Suprapubic skin (tissue), 4 donors: ENCODE measurements around the gene SMIM24. TPM values are rescaled to one million over a fixed set of nuclear protein-coding genes. Genes with fewer than 3 reads are reported as not detected.

Experiments used
- DNase-seq, 2 donors: peaks; one replicate each; pipeline ENCODE4 v3.0.0-alpha.2; 2019; ENCODE audit warnings: low spot score in 2 of 2
- H3K27ac ChIP-seq: fragments of 200-600 bp; sonication (generic); one replicate; pipeline ENCODE4 v1.5.1; 2019
- H3K27me3 ChIP-seq: fragments of 200-600 bp; sonication (generic); one replicate; pipeline ENCODE4 v1.5.1; 2019
- H3K36me3 ChIP-seq: fragments of 200-600 bp; sonication (generic); one replicate; pipeline ENCODE4 v1.5.1; 2019
- H3K4me1 ChIP-seq: fragments of 200-600 bp; sonication (generic); one replicate; pipeline ENCODE4 v1.5.1; 2019
- H3K4me3 ChIP-seq: fragments of 200-600 bp; sonication (generic); one replicate; pipeline ENCODE4 v1.5.1; 2019; ENCODE audit warnings: mild to moderate bottlenecking
- H3K9me3 ChIP-seq: fragments of 200-600 bp; sonication (generic); one replicate; pipeline ENCODE4 v1.5.1; 2019
- CTCF ChIP-seq, 2 donors: fragments of 200-600 bp in 1 of 2; fragments of 450-650 bp in 1 of 2; sonication (generic) in 1 of 2; IDR thresholded peaks; one replicate each; pipeline ENCODE4 v1.5.1; 2016 to 2019; ENCODE audit warnings: antibody characterized with exemption in 2 of 2, mild to moderate bottlenecking in 1 of 2, moderate library complexity in 1 of 2
- EP300 ChIP-seq: sonication (generic); formaldehyde crosslinking; IDR thresholded peaks from one replicate; pipeline ENCODE4 v1.6.1; 2017; ENCODE audit warnings: antibody characterized with exemption
- POLR2A ChIP-seq, 2 donors: fragments of 450-650 bp; IDR thresholded peaks; one replicate each; pipeline ENCODE4 v1.6.1; 2017; ENCODE audit warnings: antibody characterized with exemption in 2 of 2, mild to moderate bottlenecking in 2 of 2, moderate library complexity in 2 of 2
- POLR2AphosphoS5 ChIP-seq, 3 donors: sonication (generic); formaldehyde crosslinking; IDR thresholded peaks; one replicate each; pipeline ENCODE4 v1.6.1; 2017; ENCODE audit warnings: antibody characterized with exemption in 3 of 3
- WGBS: methylation state at CpG from one replicate; pipeline ENCODE4 v1.1.5; 2018; 5-methylcytosine and 5-hydroxymethylcytosine counted together
- total RNA-seq, 4 donors: library from RNA; depleted of rRNA; stranded (reverse); fragments of >200 nt; gene quantifications; one replicate each; pipeline ENCODE4 v1.1.0, GENCODE V29; 2016

SMIM24 gene
- total RNA-seq, 4 donors from 2014 or later = 2.1 TPM; not detected in 3

- WGBS = 92% methylated on average over 28 of the region's 40 CpGs
- no peaks in the 10 kb centered on the region for H3K9me3 ChIP-seq
- peak in 1 of 2 donors; percentile 58 for DNase-seq
- peaks cover 19% of the 10 kb centered on the region for H3K4me1 ChIP-seq
- no peak for TF ChIP-seq POLR2AphosphoS5 (IDR thresholded peaks at IDR 0.05)
- TF ChIP-seq EP300 = no peak
- peaks cover 67% of the 10 kb centered on the region for H3K36me3 ChIP-seq
- no peak overlapping the region for H3K27ac ChIP-seq
- no peak overlapping the region for H3K4me3 ChIP-seq
- no peaks in the 10 kb centered on the region for H3K27me3 ChIP-seq
These were observed 42.4 kb upstream of the SMIM24 start for GRCh38 chr19:3522421-3523360.

- 73% methylated on average over 7 of the region's 7 CpGs for WGBS
- no peak for DNase-seq
- Histone ChIP-seq H3K4me1 (peaks cover 19% of the 10 kb centered on the region), H3K27ac (peak overlapping the region; percentile 22), H3K9me3 (no peaks in the 10 kb centered on the region), H3K4me3 (no peak overlapping the region), H3K36me3 (peaks cover 51% of the 10 kb centered on the region), H3K27me3 (no peaks in the 10 kb centered on the region)
- no peak for TF ChIP-seq POLR2AphosphoS5 (IDR thresholded peaks at IDR 0.05)
- no peak for TF ChIP-seq POLR2A (IDR thresholded peaks at IDR 0.05)
- TF ChIP-seq CTCF (IDR thresholded peaks at IDR 0.05) = no peak
- no peak for TF ChIP-seq EP300
These were observed 40.8 kb upstream of the SMIM24 start for GRCh38 chr19:3521104-3521445.

- Histone ChIP-seq H3K4me3 (no peak overlapping the region), H3K36me3 (peaks cover 45% of the 10 kb centered on the region), H3K27me3 (no peaks in the 10 kb centered on the region), H3K4me1 (peaks cover 19% of the 10 kb centered on the region), H3K27ac (peak overlapping the region; percentile 22), H3K9me3 (no peaks in the 10 kb centered on the region)
- 62% methylated on average over 22 of the region's 37 CpGs for WGBS
- no peak for TF ChIP-seq POLR2AphosphoS5 (IDR thresholded peaks at IDR 0.05)
- TF ChIP-seq CTCF (IDR thresholded peaks at IDR 0.05) = no peak
- TF ChIP-seq EP300 = no peak
- no peak for TF ChIP-seq POLR2A (IDR thresholded peaks at IDR 0.05)
- DNase-seq = peak in 1 of 2 donors; percentile 66
These were observed 40.1 kb upstream of the SMIM24 start for GRCh38 chr19:3520166-3521103.

GRCh38 chr19:3519126-3519525, 38.8 kb upstream of the SMIM24 start:
- no peak for TF ChIP-seq EP300
- no peak for TF ChIP-seq POLR2AphosphoS5 (IDR thresholded peaks at IDR 0.05)
- no peak for TF ChIP-seq CTCF (IDR thresholded peaks at IDR 0.05)
- TF ChIP-seq POLR2A (IDR thresholded peaks at IDR 0.05) = no peak
- H3K9me3 ChIP-seq = no peaks in the 10 kb centered on the region
- H3K27me3 ChIP-seq = no peaks in the 10 kb centered on the region
- H3K27ac ChIP-seq = no peak overlapping the region
- peaks cover 35% of the 10 kb centered on the region for H3K36me3 ChIP-seq
- H3K4me3 ChIP-seq = no peak overlapping the region
- 74% methylated on average over 3 of the region's 18 CpGs for WGBS
- peaks cover 19% of the 10 kb centered on the region for H3K4me1 ChIP-seq
- DNase-seq = no peak

GRCh38 chr19:3518659-3519058, 38.3 kb upstream of the SMIM24 start:
- 79% methylated on average over 2 of the region's 2 CpGs for WGBS
- Histone ChIP-seq H3K27ac (no peak overlapping the region), H3K4me1 (peaks cover 19% of the 10 kb centered on the region), H3K4me3 (no peak overlapping the region), H3K36me3 (peaks cover 30% of the 10 kb centered on the region), H3K27me3 (no peaks in the 10 kb centered on the region), H3K9me3 (no peaks in the 10 kb centered on the region)
- TF ChIP-seq POLR2AphosphoS5 (IDR thresholded peaks at IDR 0.05) (no peak), EP300 (no peak)
- no peak for DNase-seq

- H3K4me1 ChIP-seq = peaks cover 19% of the 10 kb centered on the region
- H3K27me3 ChIP-seq = no peaks in the 10 kb centered on the region
- peaks cover 26% of the 10 kb centered on the region for H3K36me3 ChIP-seq
- no peak overlapping the region for H3K4me3 ChIP-seq
- TF ChIP-seq POLR2A (IDR thresholded peaks at IDR 0.05) = no peak
- no peak for TF ChIP-seq EP300
- no peak for TF ChIP-seq CTCF (IDR thresholded peaks at IDR 0.05)
- no peak for TF ChIP-seq POLR2AphosphoS5 (IDR thresholded peaks at IDR 0.05)
- WGBS = 83% methylated on average over 10 of the region's 10 CpGs
- H3K27ac ChIP-seq = no peak overlapping the region
- H3K9me3 ChIP-seq = no peaks in the 10 kb centered on the region
- DNase-seq = no peak
These were observed 37.9 kb upstream of the SMIM24 start for GRCh38 chr19:3518255-3518654.
